GM12878 (cell line): ENCODE measurements around the gene LAD1. TPM values are rescaled to one million over a fixed set of nuclear protein-coding genes. Genes with fewer than 3 reads are reported as not detected.

ENCODE experiments used
- ATAC-seq: fragments of 200-7000 bp; cut with Tn5 transposase; 3 replicates; pipeline ENCODE4 v1.9.1; 2020; ENCODE audit warnings: mild to moderate bottlenecking, moderate library complexity
- BruUV-seq: library from RNA; stranded (reverse); fragments of 400-500 nt; replicated peaks from 2 replicates; lab custom pipeline; 2021; lab: Mats Ljungman, UMichigan
- CTCF ChIA-PET: fragments of 300-600 bp; sonication (Branson Sonifier 250); formaldehyde crosslinking; extraction: SDS; loops from one replicate; lab custom pipeline; 2021; ENCODE audit warnings: inconsistent platforms; lab: Yijun Ruan, JAX
- POLR2A ChIA-PET: fragments of 350-600 bp; formaldehyde crosslinking; extraction: SDS; loops from one replicate; lab custom pipeline; 2021; ENCODE audit warnings: inconsistent platforms; lab: Charles Lee
- RAD21 ChIA-PET: fragments of 300-600 bp; sonication (Branson Sonifier 250); formaldehyde crosslinking; loops from one replicate; lab custom pipeline; 2023; ENCODE audit warnings: antibody characterized with exemption; ENCODE audit not compliant: unreplicated experiment; lab: Charles Lee
- SMC1A ChIA-PET: fragments of 300-600 bp; sonication (Branson Sonifier 250); formaldehyde crosslinking; loops from one replicate; lab custom pipeline; 2023; ENCODE audit not compliant: unreplicated experiment, uncharacterized antibody; lab: Charles Lee
- DNase-seq: peaks from one replicate; pipeline ENCODE4 v3.0.0-alpha.2; 2011; ENCODE audit warnings: low read depth, low spot score
- FAIRE-seq: peaks from 3 replicates; lab custom pipeline; 2011; peaks lifted over from hg19 to GRCh38; lab: Jason Lieb, UNC
- H2AFZ ChIP-seq: 2 replicates; pipeline ENCODE4 v1.6.0; 2011; ENCODE audit warnings: low read depth, low read length, control low read depth; ENCODE audit not compliant: control insufficient read depth
- H3K27ac ChIP-seq: 2 replicates; pipeline ENCODE4 v1.5.1; 2011; ENCODE audit warnings: control low read depth; ENCODE audit not compliant: control insufficient read depth, insufficient read depth
- H3K27me3 ChIP-seq, 2 experiments: replicated peaks in 1 of 2; 2 replicates each; pipeline versions ENCODE4 v1.6.0 to v1.6.1; 2011; ENCODE audit warnings: low read length in 1 of 2; ENCODE audit not compliant: control insufficient read depth in 2 of 2, insufficient read depth in 2 of 2
- H3K36me3 ChIP-seq, 2 experiments: 2 replicates each; pipeline ENCODE4 v1.5.1; 2011; ENCODE audit warnings: low read length in 1 of 2; ENCODE audit not compliant: control insufficient read depth in 2 of 2, insufficient read depth in 2 of 2
- H3K4me1 ChIP-seq: 2 replicates; pipeline ENCODE4 v1.6.1; 2011; ENCODE audit warnings: mild to moderate bottlenecking, low read length, moderate library complexity, mixed read lengths; ENCODE audit not compliant: control insufficient read depth, insufficient read depth
- H3K4me2 ChIP-seq: 2 replicates; pipeline ENCODE4 v1.6.0; 2011; ENCODE audit warnings: control low read depth; ENCODE audit not compliant: control insufficient read depth, insufficient read depth
- H3K4me3 ChIP-seq: fragments of 200-600 bp; sonication (generic); 2 replicates; pipeline ENCODE4 v1.5.1; 2016
- H3K79me2 ChIP-seq: 2 replicates; pipeline ENCODE4 v1.6.0; 2011; ENCODE audit warnings: low read length; ENCODE audit not compliant: control insufficient read depth, insufficient read depth
- H3K9ac ChIP-seq: 2 replicates; pipeline ENCODE4 v1.8.0; 2011; ENCODE audit warnings: low read length, control low read depth, mixed read lengths; ENCODE audit not compliant: control insufficient read depth, insufficient read depth
- H3K9me3 ChIP-seq: replicated peaks from 3 replicates; pipeline ENCODE4 v1.5.1; 2011; ENCODE audit warnings: mild to moderate bottlenecking, low read length; ENCODE audit not compliant: control insufficient read depth, insufficient read depth
- H4K20me1 ChIP-seq: 2 replicates; pipeline ENCODE4 v1.6.0; 2011; ENCODE audit not compliant: control insufficient read depth, insufficient read depth
- EGR1 ChIP-seq, 2 experiments: IDR thresholded peaks; 1 replicate in 1 of 2; 2 replicates in 1 of 2; pipeline ENCODE4 v1.6.1; 2011 to 2012; ENCODE audit warnings: low read depth in 2 of 2, low read length in 2 of 2, borderline replicate concordance in 1 of 2, mild to moderate bottlenecking in 1 of 2, moderate library complexity in 1 of 2
- NRF1 ChIP-seq: conservative IDR thresholded peaks from 2 replicates; pipeline ENCODE4 v1.6.1; 2011; ENCODE audit warnings: mild to moderate bottlenecking, low read depth, low read length, improper control_type of control experiment
- POU2F2 ChIP-seq: IDR thresholded peaks from 3 replicates; pipeline ENCODE4 v1.6.1; 2011; ENCODE audit warnings: low read depth, mild to moderate bottlenecking, low read length, borderline replicate concordance
- SIX5 ChIP-seq: IDR thresholded peaks from 2 replicates; pipeline ENCODE4 v1.6.1; 2011; ENCODE audit warnings: mild to moderate bottlenecking, low read depth, low read length, moderate library complexity; ENCODE audit not compliant: severe bottlenecking
- SMAD5 ChIP-seq: IDR thresholded peaks from 2 replicates; pipeline ENCODE4 v1.6.1; 2016; ENCODE audit warnings: antibody characterized with exemption, low read depth
- SP1 ChIP-seq: IDR thresholded peaks from one replicate; pipeline ENCODE4 v1.6.1; 2011; ENCODE audit warnings: low read depth, low read length
- YBX1 ChIP-seq: fragments of 450-650 bp; IDR thresholded peaks from 2 replicates; pipeline ENCODE4 v1.6.1; 2016; ENCODE audit warnings: antibody characterized with exemption
- WGBS: methylation state at CpG from one replicate; pipeline ENCODE4 v1.1.6; 2016; ENCODE audit warnings: low lambda C conversion rate; ENCODE audit not compliant: insufficient replicate concordance, insufficient coverage; ENCODE audit errors: missing lambda C conversion rate; 5-methylcytosine and 5-hydroxymethylcytosine counted together
- in situ Hi-C: fragments of 300-500 bp; cut with MboI; formaldehyde crosslinking; loops from 9 replicates; pipeline ENCODE4 v1.14.3; 2018; ENCODE audit warnings: mixed read lengths
- intact Hi-C: fragments of 100-400 bp; cut with micrococcal nuclease; formaldehyde crosslinking; loops from one replicate; pipeline ENCODE4 v1.14.2; 2022; ENCODE audit not compliant: unreplicated experiment
- polyA plus RNA-seq, 11 experiments: library from polyadenylated mRNA; depleted of rRNA in 4 of 11; unstranded in 6 of 11; stranded (reverse) in 5 of 11; fragments of >200 nt; fragmentation: Nextera tagmentation in 4 of 11; fragmentation: Illumina TruSeq in 1 of 11; extraction: Ambion mirVana in 4 of 11; extraction: Trizol in 1 of 11; gene quantifications; 1 replicate in 1 of 11; 2 replicates in 10 of 11; pipeline versions ENCODE4 v1.2.1 to v1.2.3, GENCODE V29; 2011 to 2016; ENCODE audit warnings: inconsistent platforms in 2 of 11, missing spikeins in 2 of 11, low read depth in 1 of 11
- total RNA-seq, 4 experiments: library from RNA; depleted of rRNA in 3 of 4; stranded (reverse); fragments of >200 nt in 3 of 4; fragmentation: Illumina TruSeq in 1 of 4; extraction: Trizol in 1 of 4; gene quantifications; 2 replicates each; pipeline versions ENCODE4 v1.2.1 to v1.2.3, GENCODE V29; 2013 to 2021
- TF ChIP-seq, protein P1 (sequence below): IDR thresholded peaks from 2 replicates; pipeline ENCODE4 v1.6.1; 2012; ENCODE audit warnings: low read depth, low read length, improper control_type of control experiment

The LAD1 gene
- total and polyA plus RNA-seq, 10 of the 15 experiments (the other 5 are each of a cell fraction or from before 2014, with no cell fraction given) = 0.05 to 0.48 (median 0.32) TPM; not detected in 3

DNA sequence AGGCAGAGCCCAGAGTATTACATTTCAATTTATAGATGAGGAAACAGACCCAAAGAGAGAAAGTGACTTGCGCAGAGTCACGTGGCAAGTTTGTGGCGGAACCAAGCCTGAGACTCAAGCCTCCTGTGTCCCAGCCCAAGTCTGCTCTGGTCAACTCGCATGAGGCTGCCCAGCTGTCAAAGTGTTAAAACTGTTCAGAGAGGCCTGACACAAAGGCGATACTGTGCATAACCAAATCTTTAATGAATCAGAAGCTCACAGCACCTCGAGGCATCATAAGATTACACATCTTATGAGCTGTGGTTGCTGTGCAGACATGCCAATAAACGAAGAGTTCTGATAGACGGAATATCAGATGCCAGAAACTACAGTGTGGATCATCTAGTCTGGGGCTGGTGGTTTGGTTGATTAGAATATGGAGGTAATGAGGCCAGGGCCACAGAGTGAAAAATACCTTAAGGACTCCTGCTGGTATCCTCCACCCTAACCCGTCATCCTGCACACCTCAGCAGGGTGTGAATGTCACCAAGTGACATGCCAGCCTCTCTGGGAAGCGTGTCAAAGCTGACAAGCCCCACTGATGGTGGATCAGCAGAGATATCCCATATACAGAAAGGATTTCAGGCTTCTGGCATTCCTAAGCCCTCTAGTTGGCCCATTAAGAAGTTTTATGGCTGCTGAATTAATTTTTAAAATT is 63.8 kb downstream of the LAD1 start:
- ChIA-PET CTCF (no interaction called here), SMC1A (no interaction called here), RAD21 (no interaction called here), POLR2A (no interaction called here)
- Histone ChIP-seq H3K9me3 (no peaks in the 10 kb centered on the region), H3K79me2 (no peaks in the 10 kb centered on the region), H3K36me3 (no peaks in the 10 kb centered on the region), H3K4me3 (no peak overlapping the region), H3K27me3 (peaks cover 0 to 2% of the 10 kb centered on the region in 2 experiments; a peak in 2 of 4 replicates), H2AFZ (no peak overlapping the region), H3K9ac (no peak overlapping the region), H3K4me2 (no peak overlapping the region), H4K20me1 (no peaks in the 10 kb centered on the region), H3K4me1 (no peaks in the 10 kb centered on the region), H3K27ac (no peak overlapping the region)
- DNase-seq = no peak
- WGBS = 24% methylated on average over 10 of the region's 10 CpGs
- in situ Hi-C loops (no loop called here), intact Hi-C loops (no loop called here)
- ATAC-seq = no peak
- TF ChIP-seq, protein P1, sequence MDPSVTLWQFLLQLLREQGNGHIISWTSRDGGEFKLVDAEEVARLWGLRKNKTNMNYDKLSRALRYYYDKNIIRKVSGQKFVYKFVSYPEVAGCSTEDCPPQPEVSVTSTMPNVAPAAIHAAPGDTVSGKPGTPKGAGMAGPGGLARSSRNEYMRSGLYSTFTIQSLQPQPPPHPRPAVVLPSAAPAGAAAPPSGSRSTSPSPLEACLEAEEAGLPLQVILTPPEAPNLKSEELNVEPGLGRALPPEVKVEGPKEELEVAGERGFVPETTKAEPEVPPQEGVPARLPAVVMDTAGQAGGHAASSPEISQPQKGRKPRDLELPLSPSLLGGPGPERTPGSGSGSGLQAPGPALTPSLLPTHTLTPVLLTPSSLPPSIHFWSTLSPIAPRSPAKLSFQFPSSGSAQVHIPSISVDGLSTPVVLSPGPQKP = no peak
- no peak for TF ChIP-seq SIX5
- BruUV-seq = no TSS peak
- no peak for FAIRE-seq

DNA sequence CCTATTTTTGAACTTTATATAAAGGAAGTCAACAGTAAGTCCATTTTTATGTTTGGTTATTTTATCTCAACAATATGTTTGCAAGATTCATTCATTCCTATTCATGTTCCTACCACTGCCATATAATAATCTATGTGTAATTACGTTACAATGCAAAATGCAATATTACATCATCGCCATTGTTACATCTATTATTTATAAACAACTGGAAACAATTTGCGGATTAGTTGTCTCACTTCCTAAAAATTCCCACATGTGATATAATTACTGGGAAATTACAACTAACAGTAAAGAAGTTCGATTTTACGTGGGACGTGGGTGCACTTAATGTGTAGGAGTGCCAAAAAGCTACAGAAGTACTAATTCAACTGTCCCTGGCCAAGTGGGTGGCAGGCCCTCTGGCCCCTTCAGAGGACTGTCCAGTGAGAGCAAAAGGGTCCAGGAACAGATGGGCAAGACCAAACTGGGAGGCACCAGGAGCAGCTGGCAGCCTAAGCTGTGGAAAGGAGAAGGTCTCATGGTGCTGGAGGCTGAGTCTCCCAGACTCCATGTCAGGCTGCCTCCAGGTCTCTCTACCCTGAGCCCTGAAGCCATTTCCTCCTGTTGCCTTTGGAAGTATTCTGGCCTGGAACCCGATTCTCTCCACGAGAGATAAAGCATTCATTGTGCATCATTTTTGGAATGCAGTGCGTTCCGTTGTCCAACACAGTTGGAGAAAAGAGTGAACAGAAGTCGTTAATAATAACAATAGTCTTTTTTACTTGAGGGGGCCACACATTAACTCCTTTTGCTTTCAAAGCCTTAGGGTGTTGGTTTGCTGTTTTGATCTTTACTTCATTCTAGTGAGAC is 64.6 kb downstream of the LAD1 start:
- Histone ChIP-seq H3K4me2 (no peak overlapping the region), H3K9ac (no peak overlapping the region), H3K27me3 (peaks cover 0 to 2% of the 10 kb centered on the region in 2 experiments; a peak in 2 of 4 replicates), H3K27ac (no peak overlapping the region), H3K4me3 (no peak overlapping the region), H3K79me2 (no peaks in the 10 kb centered on the region), H2AFZ (no peak overlapping the region), H3K9me3 (no peaks in the 10 kb centered on the region), H3K4me1 (no peaks in the 10 kb centered on the region), H3K36me3 (no peaks in the 10 kb centered on the region), H4K20me1 (no peaks in the 10 kb centered on the region)
- CTCF ChIA-PET = interaction anchor here (1.2 to 1.6 kb wide), 3 partner anchors 8 to 215 kb away, joined by 3 to 7 read pairs (median 4); no protein-coding TSS in a partner anchor
- no TSS peak for BruUV-seq
- FAIRE-seq (no peak), ATAC-seq (no peak), DNase-seq (no peak)
- intact Hi-C loops = no loop called here
- SMC1A ChIA-PET = no interaction called here
- WGBS = 45% methylated on average over 11 of the region's 11 CpGs
- RAD21 ChIA-PET = no interaction called here
- in situ Hi-C loops = no loop called here
- POLR2A ChIA-PET = no interaction called here
- TF ChIP-seq SMAD5 (no peak), NRF1 (no peak), YBX1 (no peak), POU2F2 (no peak), EGR1 (IDR thresholded peaks at IDR 0.05; ENCODE audit: borderline replicate concordance in 1 of 2, low read depth in 2 of 2, low read length in 2 of 2) (no peak), SP1 (no peak)
- TF ChIP-seq, protein P1 = no peak
